Left forelimb (tissue), 1 donor: ENCODE measurements around the gene TMEM225B.
"Not testable (repeated sequence)": the region's sequence is repeated elsewhere in the genome, so short reads cannot be mapped to it uniquely, and the experiment has no call there.

Experiments
- DNase-seq: peaks from one replicate; pipeline ENCODE4 v3.0.0-alpha.2; 2018; ENCODE audit warnings: low spot score

TMEM225B gene

DNA sequence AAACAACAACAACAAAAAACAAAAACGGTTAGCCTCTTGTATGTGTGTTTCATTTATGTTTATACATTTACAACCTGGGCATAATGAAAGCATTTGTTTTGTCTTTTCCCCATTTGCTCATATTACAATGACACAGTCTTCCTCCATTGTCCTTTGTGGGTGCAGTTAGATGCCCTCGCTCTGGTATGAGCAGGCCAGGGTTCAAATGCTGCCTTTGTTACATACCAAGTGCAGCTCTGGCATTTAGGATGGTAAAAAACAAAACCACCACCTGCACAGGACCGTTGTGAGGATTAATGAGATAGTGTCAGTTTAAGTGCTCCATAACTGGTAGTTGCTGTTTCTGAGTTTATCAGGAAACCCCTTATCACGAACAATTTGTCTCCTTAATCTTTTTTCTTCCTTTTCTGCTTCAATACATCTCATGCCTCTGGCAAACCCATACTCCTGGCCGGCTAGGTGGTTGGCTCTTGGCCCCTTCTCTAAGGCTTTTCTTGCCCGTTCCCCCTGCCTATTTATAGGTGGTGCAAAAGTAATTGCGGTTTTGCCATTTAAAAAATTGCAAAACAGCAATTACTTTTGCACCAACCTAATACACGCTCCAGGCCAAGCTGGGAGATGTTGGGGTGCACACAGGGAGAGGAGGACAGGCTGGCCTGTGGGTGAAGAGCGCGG is 18.6 kb upstream of the TMEM225B start:
- DNase-seq = no peak

DNA sequence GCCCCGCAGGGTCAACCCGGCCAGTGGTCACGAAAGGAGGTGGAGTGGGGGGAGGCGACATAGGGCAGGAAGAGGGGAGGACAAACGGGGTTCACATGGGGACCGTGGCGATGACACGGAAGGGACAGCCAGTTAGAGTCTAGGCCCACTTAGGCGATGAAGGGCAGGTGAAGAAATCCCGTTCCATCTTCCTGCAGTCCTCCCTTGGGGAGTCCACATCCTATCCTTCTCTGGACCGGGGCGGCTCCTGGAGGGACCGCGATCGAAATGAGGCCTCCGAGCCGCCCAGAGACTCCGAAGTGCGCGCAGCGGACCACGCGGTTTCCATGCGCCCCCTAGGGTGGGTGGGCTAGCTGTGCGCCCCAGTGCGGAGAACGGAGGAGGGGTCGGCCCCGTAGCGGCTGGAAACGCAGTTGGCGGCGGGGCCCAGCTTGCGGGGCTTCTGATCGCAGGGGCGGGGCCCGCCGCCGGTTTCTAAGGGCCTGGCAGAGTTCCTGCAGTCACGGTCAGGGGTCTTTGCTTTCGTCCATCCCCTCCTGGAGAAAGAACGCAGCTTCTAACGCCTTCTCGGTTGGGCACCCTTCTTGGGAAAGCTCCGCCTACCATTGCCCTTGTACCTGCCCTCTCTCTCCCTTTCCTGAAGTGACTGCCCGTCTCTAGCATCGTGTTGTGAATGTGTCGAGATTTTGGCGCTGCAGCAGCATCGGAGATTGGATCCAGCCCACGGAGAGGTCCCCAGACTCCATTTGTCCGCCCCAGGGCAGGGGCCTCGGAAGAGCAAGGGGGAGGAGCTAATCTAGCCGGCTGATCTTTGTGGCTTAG is 17.9 kb upstream of the TMEM225B start:
- peak; percentile 79 for DNase-seq

DNA sequence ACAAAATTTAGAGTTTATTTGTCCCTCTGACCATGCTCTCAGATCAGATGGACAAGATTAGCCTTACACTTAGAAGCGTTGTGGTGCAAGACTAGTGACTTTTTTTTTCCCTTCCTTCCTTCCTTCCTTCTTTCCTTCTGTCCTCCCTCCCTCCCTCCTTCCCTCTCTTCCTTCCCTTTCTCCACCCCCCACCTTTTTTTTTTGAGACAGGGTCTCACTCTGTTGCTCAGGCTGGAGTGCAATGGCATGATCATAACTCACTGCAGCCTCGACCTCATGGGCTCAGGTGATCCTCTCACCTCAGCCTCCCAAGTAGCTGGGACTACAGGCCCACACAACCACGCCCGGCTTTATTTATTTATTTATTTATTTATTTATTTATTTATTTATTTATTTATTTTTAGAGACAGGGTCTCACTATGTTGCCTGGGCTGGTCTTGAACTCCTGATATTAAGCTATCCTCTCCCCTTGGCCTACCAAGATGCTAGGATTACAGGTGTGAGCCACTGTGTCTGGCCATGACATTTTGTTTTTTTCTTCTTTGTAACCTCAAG is 17.2 kb upstream of the TMEM225B start:
- not testable (repeated sequence) for DNase-seq

DNA sequence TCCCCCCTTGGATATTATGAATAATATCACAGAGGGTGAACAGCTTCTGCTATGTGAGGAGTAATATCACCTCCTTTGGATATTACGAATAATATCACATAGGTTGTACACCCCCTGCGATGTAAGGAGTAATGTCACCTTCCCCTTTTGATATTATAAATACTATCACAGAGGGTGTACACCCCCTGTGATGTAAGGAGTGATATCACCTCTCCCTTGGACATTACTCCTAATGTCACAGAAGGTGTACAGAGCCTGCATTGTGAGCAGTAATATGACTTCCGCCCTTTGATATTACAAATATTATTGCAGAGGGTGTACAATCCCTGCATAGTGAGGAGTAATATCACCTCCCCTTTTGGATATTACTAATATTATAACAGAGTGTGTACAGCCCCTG is 9.2 kb upstream of the TMEM225B start:
- DNase-seq = no peak

DNA sequence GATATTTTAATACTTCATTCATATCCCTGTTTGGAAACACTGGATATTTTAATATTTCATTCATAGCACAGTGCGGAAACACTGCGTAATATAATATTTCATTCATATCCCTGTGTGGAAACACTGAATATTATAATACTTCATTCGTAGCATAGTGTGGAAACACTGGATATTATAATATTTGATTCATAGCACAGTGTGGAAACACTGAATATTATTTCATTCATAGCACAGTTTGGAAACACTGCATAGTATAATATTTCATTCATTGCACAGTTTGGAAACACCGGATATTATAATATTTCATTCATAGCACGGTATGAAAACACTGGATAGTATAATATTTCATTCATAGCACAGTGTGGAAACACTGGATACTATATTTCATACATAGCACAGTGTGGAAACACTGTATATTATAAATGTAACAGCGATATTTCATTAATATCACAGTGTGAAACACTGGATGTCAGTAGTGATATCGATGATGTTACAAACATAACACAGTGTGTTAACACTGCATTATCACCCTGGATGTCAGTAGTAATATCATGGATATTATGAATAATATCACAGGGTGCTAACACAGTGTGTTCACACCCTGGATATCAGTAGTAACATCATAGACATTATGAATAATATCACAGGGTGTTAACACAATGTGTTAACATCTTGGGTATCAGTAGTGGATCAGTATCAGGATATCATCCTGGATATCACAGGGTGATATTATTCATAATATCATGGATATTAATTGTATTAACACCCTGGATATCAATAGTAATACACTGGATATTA is 2.9 kb upstream of the TMEM225B start:
- no peak for DNase-seq

DNA sequence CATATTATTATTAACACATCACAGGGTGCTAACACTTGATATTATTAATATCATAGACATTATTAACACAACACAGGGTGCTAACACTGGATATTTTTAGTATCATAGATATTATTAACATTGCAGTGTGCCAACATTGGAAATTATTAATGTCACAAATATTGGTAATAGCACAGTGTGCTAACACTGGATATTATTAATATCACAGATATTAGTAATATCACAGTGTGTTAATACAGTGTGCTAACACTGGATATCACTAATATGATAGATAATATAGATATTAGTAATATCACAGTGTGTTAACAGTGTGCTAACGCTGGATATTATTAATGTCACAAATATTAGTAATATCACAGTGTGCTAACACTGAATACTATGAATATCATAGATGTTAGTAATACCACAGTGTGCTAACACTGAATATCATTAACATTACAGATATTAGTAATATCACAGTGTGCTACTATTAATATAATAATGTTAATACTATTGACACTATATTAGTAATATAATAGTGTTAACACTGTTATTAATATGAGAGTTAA is 1.6 kb upstream of the TMEM225B start:
- no peak for DNase-seq

DNA sequence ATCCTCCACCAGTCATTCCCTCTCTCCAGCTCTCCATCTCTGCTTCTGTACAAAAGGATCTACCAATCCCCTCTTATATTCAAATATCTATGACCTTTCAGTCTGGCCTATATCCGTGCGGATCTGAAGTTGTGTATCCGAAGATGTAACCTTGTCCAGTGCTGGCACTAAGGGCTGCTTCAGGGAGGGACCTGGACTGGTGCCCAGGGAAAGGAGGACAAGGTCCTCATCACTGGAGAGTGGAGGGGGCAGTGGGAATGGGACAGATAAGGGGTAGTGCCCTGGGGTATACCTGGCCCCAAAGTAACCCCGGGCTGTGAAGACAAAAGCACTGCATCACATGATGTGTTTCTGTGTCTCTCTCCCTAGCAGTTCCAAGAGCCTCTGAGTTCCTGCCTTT is 1.8 kb downstream of the TMEM225B start:
- no peak for DNase-seq

DNA sequence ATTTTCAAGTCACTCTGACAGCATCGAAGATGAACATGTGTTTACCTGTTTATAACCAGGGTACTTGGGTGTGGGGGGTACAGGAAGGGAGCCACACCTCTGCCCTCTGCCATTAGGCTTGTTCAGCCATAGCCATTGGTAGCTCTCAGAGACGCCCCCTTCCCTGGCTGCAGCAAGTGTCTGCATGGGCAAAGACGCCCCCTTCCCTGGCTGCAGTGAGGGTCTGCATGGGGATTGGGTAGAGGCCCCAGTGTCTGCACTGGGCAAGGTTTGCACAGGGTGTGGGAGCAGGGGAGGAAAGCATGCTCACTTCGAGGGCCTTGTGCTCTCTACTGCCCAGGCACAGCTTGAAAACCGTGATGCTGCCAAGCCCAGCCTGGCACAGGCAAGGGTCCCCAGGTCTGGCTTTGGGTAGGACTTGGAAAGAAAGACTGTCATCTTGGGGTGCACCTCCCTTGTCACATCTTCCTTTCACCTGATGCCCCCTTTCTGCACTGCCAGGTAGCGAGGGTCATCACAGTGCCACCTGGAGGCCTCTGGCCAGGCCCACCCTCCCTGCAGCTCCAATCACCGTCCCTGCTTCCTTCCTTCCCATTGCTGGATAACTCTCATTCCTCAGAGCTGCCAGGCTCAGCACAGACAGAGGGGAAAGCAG is 3.7 kb downstream of the TMEM225B start:
- DNase-seq = no peak

DNA sequence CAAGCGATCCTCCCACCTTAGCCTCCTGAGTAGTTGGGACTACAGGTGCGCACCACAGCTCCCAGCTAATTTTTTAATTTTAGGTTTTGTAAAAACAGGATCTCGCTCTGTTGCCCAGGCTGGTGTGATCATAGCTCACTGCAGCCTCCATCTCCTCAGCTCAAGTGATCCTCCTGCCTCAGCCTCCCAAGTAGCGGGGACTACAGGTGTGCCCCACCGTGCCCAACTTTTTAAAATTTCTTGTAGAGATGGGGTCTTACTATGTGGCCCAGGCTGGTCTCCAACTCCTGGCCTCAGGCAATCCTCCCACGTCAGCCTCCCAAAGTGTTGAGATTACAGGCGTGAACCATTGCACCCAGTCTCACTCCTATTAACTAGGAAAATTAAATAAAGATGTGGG is 7.5 kb downstream of the TMEM225B start:
- no peak for DNase-seq

DNA sequence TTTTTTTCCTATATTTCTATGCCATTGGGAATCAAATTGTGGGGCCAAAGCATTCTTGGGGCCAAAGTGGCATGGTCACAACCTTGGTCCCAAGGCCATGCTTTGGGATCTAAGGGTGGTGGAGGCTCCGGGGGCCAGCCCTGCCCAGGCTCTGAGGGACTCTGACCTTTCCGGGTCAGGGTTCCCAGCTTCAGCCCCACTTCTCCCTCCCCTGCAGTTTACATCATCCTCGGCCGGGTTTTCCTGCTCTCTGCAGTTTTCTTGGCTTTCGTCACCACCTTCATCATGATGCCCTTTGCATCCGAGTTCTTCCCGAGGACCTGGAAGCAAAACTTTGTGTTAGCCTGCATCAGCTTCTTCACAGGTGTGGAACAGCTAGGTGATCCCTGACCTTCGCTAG is 8.5 kb downstream of the TMEM225B start:
- no peak for DNase-seq

DNA sequence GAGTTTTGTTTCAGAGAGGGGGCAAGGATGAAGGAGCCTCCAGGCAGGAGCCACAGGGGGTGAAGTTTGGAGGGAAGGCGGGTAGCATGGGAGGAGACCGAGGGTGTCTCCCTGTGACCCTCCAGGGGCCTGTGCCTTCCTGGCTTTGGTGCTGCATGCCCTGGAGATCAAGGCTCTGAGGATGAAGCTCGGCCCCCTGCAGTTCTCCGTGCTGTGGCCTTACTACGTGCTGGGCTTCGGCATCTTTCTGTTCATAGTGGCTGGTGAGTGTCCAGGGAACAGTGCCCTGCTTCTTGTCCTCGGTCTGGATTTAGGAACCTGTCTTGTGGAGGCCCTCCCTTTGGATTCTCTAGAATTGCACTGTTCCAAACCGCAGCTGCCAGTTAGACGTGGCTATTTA is 9.5 kb downstream of the TMEM225B start:
- no peak for DNase-seq

DNA sequence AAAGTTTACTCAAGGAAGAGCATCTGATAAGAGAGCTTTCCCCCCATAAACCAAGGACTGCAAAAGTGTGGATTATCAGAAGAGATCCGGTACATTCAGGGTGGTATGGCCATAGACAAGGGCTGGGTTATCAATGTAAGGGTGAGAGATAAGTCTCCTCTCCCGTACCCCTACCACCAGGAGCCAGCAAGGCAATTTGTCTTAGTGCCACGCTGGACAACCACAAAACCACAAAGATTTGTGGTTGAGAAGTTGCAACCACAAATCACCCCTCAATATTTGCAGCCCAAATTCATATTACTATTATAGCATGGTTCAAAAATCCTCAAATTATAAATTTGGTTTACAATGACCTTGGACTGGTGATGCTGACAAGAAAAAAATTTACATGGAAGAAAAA is 16.4 kb downstream of the TMEM225B start:
- peak; percentile 36 for DNase-seq

DNA sequence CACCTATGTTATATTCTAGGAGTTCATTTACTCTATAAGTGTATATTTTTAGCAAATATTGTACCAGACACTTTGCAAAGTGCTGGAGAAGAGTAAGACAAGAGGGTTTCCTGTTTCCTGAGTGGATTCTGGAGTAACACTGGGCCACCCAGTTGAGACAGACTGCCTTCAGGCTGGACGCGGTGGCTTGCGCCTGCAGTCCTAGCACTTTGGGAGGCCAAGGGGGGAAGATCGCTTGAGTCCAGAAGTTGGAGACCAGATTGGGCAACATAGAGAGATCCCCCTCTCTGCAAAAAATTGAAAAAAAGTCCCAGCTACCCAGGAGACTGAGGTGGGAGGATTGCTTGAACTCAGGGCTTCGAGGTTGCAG is 17.9 kb downstream of the TMEM225B start:
- DNase-seq = no peak

DNA sequence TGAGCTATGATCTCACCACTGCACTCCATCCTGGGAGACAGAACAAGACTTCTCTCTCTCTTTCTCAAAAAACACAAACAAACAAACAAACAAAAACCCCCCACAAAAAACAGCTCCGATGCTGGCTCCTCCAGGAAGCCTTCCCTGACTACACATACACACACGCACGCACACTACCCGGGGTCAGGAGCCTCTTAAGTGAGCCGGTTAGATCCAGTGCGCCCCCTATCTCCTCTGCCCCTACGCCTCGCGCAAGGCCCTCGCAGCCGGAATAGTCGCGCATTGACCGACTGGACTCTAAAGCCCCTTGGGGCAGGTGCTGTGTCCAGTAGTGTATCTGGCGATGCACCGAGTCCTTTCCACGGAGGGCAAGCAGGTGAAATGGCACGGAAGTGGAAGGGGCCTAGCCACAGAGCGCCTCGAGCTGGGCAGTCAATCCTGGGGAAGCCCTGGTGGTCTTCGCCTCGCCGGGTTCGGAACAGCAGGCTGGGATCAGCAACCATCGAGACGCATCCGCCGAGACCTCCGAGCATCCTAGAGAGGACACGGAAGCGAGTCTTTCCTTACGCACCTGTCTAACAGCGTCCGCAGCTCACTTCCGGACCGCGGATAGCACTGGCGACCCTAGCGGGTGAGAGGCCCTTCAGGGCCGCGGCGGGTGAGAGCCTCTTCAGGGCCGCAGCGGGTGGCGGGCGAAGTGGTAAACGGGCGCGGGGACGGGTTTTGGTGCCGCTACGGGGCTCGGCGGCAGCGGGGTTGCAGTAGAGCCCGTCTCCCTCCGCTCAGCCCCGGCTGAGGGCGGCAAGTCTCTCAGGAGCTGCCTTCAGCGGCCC is 18.5 kb downstream of the TMEM225B start, which contains the start of gene ZSCAN25:
Gene ZSCAN25 (plus strand): TSS at position 588 of the 833 bp plus-strand sequence. CDS start 2,661 bp downstream, outside the sequence.
- DNase-seq = peak; percentile 92

DNA sequence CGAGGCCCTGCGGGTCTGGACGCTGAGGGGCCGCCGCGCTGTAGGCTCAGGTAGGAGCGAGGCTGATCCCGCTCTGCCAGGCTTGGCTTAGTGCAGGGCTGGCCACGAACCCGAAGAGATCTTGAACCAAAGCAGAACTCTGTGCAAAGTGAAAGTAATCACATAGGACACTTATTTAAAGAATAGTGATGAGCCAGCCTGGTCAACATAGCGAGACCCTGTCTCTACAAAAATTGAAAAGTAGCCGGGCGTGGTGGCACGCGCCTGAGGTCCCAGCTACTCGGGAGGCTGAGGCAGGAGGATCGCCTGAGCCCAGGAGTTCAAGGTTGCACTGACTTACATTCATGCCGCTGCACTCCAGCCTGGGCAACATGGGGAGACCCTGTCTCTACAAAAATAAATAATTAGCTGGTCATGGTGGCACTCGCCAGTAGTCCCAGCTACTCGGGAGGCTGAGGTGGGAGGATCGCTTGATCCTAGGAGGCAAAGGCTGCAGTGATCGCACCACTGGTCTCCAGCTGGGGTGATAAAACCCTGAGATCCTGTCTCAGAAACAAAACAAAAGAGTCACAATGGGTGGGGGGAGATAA is 19.2 kb downstream of the TMEM225B start:
- no peak for DNase-seq

DNA sequence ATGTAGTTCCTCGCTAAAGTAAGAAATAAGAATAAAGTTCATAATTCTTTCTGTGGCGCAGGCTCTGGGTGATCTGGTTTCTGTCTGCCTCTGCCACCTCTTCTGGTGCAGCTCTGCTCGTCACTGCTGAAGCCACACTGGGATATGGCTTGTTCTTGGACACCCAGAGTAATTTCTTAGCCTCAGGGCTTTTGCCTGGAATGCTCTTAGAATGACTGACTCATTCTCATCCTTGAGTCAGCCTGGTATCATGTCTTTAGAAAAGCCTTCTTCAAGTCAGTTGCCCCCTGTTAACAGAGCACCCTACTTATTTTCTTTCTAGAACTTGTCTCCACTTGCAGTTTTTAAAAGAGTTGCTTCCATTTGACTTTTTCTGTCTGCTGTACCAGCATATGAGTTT is 20.7 kb downstream of the TMEM225B start:
- no peak for DNase-seq

DNA sequence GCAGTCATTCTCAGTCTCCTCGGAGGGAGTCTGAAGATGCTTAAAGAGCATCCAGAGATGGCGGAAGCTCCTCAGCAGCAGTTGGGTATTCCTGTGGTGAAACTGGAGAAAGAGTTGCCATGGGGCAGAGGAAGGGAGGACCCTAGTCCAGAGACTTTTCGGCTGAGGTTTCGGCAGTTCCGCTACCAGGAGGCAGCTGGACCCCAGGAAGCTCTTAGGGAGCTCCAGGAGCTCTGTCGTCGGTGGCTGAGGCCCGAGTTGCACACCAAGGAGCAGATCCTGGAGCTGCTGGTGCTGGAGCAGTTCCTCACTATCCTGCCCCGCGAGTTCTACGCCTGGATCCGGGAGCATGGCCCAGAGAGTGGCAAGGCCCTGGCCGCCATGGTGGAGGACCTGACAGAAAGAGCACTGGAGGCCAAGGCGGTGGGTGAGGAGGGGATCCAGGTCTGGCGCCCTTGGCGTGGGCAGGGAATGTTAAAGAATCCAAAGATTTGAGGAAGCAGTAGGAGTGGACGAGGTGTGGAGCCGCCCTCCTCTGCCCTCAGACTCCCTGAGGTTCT is 21.6 kb downstream of the TMEM225B start:
- DNase-seq = no peak

DNA sequence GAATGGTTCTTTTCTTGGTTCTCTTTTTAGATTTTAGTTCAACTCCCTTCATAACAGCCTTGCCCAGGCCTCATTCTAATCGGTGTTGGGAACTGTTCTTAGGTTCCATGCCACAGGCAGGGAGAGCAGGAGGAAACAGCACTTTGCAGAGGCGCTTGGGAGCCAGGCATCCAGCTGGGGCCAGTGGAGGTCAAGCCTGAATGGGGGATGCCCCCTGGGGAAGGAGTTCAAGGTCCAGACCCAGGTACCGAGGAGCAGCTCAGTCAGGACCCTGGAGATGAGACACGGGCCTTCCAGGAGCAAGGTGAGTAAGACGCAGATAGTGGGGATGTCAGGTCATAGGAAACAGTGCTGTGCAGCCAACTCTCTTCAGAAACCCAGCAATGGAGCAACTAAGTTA is 23.2 kb downstream of the TMEM225B start:
- no peak for DNase-seq

DNA sequence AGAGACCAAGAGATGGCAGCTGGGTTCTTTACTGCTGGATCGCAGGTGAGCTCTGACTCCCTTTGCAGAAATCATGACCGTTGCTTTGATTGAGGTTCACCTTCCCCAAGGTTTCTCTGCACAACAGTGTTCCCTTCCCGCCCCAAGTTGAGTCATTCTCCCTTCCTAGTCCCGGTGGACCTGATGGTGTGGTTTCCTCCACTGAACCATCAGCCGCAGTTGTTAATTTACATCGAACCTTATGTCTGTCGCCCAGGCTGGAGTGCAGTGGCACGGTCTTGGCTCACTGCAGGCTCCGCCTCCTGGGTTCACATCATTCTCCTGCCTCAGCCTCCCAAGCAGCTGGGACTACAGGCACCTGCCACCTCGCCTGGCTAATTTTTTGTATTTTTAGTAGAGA is 24.5 kb downstream of the TMEM225B start:
- no peak for DNase-seq

DNA sequence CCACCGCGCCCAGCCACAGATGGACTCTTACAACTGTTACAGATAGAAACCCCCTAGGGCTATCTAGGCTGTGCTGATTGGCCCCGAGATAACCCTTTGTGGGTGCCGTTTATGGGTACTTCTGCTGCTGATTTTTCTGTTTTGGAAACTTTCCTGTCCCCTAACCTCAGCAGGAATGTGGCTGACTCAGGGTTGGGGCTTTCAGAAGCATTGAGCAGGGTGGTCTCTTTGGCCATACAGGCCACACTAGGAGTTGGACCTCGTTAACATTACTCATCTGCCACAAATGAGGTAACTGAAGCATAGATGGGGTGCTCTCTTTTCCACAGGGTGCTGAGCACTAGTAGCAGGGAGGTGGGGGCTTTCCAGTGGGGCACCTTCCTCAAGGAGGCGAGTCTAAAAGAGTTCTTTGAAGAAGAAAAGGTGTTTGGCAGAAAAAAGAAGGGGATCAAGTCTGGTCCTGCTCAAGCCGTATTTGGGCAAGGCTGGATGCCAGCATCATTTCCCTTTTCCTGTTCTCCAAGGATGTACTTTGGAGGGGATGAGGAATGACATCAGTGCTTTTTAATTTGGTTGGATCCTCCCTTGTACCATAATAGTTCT is 25.1 kb downstream of the TMEM225B start:
- no peak for DNase-seq
